ENCODE data around the gene FBXL5.

Gene FBXL5, protein sequence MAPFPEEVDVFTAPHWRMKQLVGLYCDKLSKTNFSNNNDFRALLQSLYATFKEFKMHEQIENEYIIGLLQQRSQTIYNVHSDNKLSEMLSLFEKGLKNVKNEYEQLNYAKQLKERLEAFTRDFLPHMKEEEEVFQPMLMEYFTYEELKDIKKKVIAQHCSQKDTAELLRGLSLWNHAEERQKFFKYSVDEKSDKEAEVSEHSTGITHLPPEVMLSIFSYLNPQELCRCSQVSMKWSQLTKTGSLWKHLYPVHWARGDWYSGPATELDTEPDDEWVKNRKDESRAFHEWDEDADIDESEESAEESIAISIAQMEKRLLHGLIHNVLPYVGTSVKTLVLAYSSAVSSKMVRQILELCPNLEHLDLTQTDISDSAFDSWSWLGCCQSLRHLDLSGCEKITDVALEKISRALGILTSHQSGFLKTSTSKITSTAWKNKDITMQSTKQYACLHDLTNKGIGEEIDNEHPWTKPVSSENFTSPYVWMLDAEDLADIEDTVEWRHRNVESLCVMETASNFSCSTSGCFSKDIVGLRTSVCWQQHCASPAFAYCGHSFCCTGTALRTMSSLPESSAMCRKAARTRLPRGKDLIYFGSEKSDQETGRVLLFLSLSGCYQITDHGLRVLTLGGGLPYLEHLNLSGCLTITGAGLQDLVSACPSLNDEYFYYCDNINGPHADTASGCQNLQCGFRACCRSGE

DNA sequence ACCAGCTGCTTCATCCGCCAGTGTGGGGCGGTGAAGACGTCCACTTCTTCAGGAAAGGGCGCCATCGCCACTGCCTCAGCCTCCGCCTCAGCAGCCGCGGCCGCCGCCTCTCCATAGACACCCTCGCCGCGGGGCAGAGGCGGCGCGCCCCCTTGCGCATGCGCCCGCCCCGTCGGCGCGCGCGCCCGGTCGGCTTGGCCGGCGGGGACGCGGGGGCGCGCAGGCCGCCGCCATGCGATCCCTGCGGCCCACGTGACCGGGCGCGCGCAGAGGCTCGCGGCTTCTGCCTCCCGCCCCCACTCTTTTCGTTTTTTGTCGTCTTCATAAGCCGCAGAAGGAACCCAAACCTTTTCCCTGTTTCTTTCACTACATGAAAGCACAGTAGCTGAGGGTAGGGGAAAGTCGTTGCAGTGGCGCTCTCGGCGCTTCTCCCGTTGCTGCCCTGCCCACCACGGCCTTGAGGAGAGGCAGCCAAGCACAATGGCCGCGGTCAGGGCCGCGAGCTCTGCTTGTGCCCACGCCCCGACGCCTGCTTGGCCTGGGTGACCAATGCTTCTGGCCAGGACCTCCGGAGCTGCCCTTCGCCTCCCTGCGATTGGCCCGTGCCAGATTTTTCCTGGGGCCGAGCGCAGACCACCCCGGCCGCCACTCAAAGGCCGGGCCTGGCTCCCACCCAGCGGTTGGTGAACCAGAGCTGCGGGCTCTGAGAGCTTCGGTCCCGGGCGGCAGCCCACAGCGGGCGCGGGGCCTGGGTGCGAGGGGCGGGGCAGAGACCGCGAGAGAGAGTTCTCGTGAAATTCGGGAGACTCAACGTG is at the start of gene FBXL5:
Gene FBXL5, minus strand, starts transcription at position 135 of the 815 bp plus-strand sequence. Its CDS starts 70 bp downstream, at position 65.
- peak within 1 kb of the TSS; percentile 79 for H3K4me3 ChIP-seq (ENCODE audit: low read depth, low read length)
- TF ChIP-seq, protein P1, sequence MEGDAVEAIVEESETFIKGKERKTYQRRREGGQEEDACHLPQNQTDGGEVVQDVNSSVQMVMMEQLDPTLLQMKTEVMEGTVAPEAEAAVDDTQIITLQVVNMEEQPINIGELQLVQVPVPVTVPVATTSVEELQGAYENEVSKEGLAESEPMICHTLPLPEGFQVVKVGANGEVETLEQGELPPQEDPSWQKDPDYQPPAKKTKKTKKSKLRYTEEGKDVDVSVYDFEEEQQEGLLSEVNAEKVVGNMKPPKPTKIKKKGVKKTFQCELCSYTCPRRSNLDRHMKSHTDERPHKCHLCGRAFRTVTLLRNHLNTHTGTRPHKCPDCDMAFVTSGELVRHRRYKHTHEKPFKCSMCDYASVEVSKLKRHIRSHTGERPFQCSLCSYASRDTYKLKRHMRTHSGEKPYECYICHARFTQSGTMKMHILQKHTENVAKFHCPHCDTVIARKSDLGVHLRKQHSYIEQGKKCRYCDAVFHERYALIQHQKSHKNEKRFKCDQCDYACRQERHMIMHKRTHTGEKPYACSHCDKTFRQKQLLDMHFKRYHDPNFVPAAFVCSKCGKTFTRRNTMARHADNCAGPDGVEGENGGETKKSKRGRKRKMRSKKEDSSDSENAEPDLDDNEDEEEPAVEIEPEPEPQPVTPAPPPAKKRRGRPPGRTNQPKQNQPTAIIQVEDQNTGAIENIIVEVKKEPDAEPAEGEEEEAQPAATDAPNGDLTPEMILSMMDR (IDR thresholded peaks at IDR 0.05; ENCODE audit: low read depth, low read length, missing control alignments): no peak
- in situ Hi-C loops (cut with HindIII; ENCODE audit: low sequenced_read_pairs): no loop called here
- DNase-seq (ENCODE audit: low read depth): peak; percentile 65

DNA sequence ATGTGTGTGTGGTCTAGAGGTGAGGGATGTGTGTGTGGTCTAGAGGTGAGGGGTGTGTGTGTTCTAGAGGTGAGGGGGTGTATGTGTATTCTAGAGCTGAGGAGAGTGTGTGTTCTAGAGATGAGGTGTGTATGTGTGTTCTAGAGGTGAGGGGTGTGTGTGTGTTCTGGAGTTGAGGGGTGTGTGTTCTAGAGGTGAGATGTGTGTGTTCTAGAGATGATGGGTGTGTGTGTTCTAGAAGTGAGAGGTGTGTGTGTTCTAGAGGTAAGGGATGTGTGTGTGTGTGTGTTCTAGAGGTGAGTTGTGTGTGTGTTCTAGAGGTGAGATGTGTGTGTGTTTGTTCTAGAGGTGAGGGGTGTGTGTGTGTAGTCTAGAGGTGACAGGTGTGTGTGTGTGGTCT is 49.0 kb upstream of the FBXL5 start:
- TF ChIP-seq, protein P1 (IDR thresholded peaks at IDR 0.05; ENCODE audit: low read depth, low read length, missing control alignments): no peak
- in situ Hi-C loops (cut with HindIII; ENCODE audit: low sequenced_read_pairs): no loop called here
- DNase-seq (ENCODE audit: low read depth): no peak
- no peak overlapping the region for H3K4me3 ChIP-seq (ENCODE audit: low read depth, low read length)

DNA sequence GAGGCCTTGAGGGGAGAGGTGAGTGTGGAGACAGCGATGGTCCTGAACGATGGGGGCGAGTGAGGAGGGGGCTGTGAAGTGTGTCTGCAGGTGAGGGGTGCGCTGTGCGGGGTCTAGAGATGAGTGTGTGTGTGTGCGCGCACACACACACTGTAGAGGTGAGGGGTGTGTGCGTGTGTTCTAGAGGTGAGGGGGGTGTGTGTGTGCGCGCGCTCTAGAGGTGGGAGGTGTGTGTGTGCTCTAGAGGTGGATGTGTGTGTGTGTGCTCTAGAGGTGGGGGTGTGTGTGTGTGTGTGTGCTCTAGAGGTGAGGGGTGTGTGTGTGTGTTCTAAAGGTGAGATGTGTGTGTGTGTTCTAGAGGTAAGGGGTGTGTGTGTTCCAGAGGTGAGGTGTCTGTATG is 48.3 kb upstream of the FBXL5 start:
- in situ Hi-C loops (cut with HindIII; ENCODE audit: low sequenced_read_pairs): no loop called here
- TF ChIP-seq, protein P1 (IDR thresholded peaks at IDR 0.05; ENCODE audit: low read depth, low read length, missing control alignments): no peak
- H3K4me3 ChIP-seq (ENCODE audit: low read depth, low read length): peak overlapping the region; percentile 48
- DNase-seq (ENCODE audit: low read depth): no peak

DNA sequence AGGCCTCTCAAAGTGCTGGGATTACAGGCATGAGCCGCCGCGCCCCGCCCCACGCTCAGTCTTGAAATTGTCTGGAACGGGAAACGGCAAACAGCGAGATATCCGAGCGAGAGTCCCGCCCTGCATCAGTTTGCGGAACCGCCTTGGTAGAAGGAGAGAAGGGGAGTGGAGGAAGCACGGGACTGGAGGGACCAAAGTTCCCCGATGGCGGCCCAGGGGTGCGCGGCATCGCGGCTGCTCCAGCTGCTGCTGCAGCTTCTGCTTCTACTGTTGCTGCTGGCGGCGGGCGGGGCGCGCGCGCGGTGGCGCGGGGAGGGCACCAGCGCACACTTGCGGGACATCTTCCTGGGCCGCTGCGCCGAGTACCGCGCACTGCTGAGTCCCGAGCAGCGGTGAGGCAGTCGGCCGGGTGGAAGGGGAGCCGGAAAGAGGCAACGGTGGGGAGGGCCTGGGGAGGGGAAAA is 47.8 kb upstream of the FBXL5 start, which contains the start of gene BST1:
Gene BST1, plus strand, starts transcription at position 125 of the 463 bp plus-strand sequence. Its CDS starts 80 bp downstream, at position 205.
- DNase-seq (ENCODE audit: low read depth): no peak
- TF ChIP-seq, protein P1 (IDR thresholded peaks at IDR 0.05; ENCODE audit: low read depth, low read length, missing control alignments): no peak
- peak within 1 kb of the TSS; percentile 48 for H3K4me3 ChIP-seq (ENCODE audit: low read depth, low read length)
- in situ Hi-C loops (cut with HindIII; ENCODE audit: low sequenced_read_pairs): no loop called here

DNA sequence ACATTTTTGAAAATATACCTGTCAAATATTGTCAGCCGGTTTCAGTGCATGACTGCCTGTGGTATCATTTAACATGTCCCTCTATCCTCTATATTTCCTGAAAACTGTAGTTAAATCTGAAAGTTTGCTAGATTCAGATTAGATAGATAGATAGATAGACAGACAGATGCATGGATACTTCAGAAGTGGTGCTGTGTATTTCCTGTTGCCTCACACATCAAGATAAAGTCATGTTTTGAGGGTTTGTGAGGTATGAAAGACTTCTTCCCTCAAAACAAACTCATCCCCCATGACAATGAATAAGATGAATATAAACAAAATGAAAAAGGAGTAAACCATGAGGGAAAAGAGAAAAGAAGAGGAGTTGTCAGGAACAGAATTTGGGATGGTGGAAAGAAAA is 41.7 kb upstream of the FBXL5 start:
- H3K4me3 ChIP-seq (ENCODE audit: low read depth, low read length): no peak overlapping the region
- TF ChIP-seq, protein P1 (IDR thresholded peaks at IDR 0.05; ENCODE audit: low read depth, low read length, missing control alignments): no peak
- in situ Hi-C loops (cut with HindIII; ENCODE audit: low sequenced_read_pairs): no loop called here
- no peak for DNase-seq (ENCODE audit: low read depth)

DNA sequence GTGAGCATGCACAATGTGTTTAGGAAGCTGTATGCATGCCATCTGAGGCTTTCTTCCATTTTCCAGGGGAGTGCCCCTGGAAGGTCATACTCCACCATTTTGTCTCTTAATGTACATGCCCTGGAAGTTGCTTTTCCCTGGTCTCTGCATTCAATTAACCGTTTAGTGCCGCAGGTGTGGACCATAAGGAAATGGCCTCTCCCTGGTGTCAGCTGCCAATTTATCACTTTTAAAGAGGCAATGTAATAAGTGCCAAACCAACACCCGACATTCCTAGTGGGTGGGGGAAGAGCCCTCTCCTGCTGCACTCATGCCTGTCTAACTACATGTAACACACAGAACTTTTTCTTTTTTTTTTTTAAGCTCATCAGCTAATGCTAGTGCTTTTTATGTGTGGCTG is 40.6 kb upstream of the FBXL5 start:
- DNase-seq (ENCODE audit: low read depth): no peak
- TF ChIP-seq, protein P1 (IDR thresholded peaks at IDR 0.05; ENCODE audit: low read depth, low read length, missing control alignments): no peak
- H3K4me3 ChIP-seq (ENCODE audit: low read depth, low read length): no peak overlapping the region
- in situ Hi-C loops (cut with HindIII; ENCODE audit: low sequenced_read_pairs): no loop called here
